Measurements from ENCODE around the gene ITGB2.

The ITGB2 gene

GRCh38 chr21:44920694-44921604 is at the start of gene ITGB2:
Gene ITGB2, minus strand, starts transcription at chr21:44920899. Its CDS starts 10,117 bp downstream, at chr21:44910782.
- no peak for DNase-seq

- no peak for DNase-seq
Observed at GRCh38 chr21:44969931-44970755, 49.4 kb upstream of the ITGB2 start.

GRCh38 chr21:44969066-44969670 is 48.5 kb upstream of the ITGB2 start:
- no peak for DNase-seq

GRCh38 chr21:44967082-44968047 is 46.7 kb upstream of the ITGB2 start:
- no peak for DNase-seq

- DNase-seq, result no peak
Observed at GRCh38 chr21:44966135-44967081, 45.7 kb upstream of the ITGB2 start.

- DNase-seq, result no peak
Observed at GRCh38 chr21:44965251-44966022, 44.7 kb upstream of the ITGB2 start.

- DNase-seq, result no peak
Observed at GRCh38 chr21:44964381-44964780, 43.7 kb upstream of the ITGB2 start.

GRCh38 chr21:44962403-44962966 is 41.8 kb upstream of the ITGB2 start:
- DNase-seq, result no peak

- no peak for DNase-seq
Observed at GRCh38 chr21:44960141-44961092, 39.7 kb upstream of the ITGB2 start.

GRCh38 chr21:44959376-44960091 is 38.8 kb upstream of the ITGB2 start:
- DNase-seq, result no peak

GRCh38 chr21:44958471-44959191 is 37.9 kb upstream of the ITGB2 start:
- DNase-seq, result no peak

- DNase-seq, result no peak
Observed at GRCh38 chr21:44957901-44958451, 37.3 kb upstream of the ITGB2 start.

- DNase-seq, result no peak
Observed at GRCh38 chr21:44957047-44957831, 36.5 kb upstream of the ITGB2 start.

- no peak for DNase-seq
Observed at GRCh38 chr21:44956356-44957046, 35.8 kb upstream of the ITGB2 start.

- DNase-seq, result no peak
Observed at GRCh38 chr21:44955798-44956175, 35.1 kb upstream of the ITGB2 start.

All from NCI-H1417 treated with DMSO at 0.1 percent for 48 hours (cell line).